HCT116 (cell line): Measurements from ENCODE around the gene MGAT4A. TPM values are rescaled to one million over a fixed set of nuclear protein-coding genes. Genes with fewer than 3 reads are reported as not detected.

ENCODE experiments used
- ATAC-seq: fragments of 200-7000 bp; cut with Tn5 transposase; 2 replicates; pipeline ENCODE4 v1.9.1; 2020; ENCODE audit warnings: mild to moderate bottlenecking, moderate library complexity
- BruUV-seq: library from RNA; stranded (reverse); fragments of 400-500 nt; replicated peaks from 2 replicates; lab custom pipeline; 2021; lab: Mats Ljungman, UMichigan
- CTCF ChIA-PET: fragments of 300-600 bp; sonication (Branson Sonifier 250); formaldehyde crosslinking; loops from one replicate; lab custom pipeline; 2021; ENCODE audit warnings: antibody characterized with exemption; lab: Charles Lee
- POLR2A ChIA-PET: fragments of 300-600, 350-600 bp; sonication (Branson Sonifier 250); formaldehyde crosslinking; loops from one replicate; lab custom pipeline; 2021; ENCODE audit warnings: antibody characterized with exemption; lab: Charles Lee
- RAD21 ChIA-PET, 2 experiments: fragments of 300-600 bp; sonication (Branson Sonifier 250); formaldehyde crosslinking; loops; one replicate each; lab custom pipeline; 2023; ENCODE audit warnings: low total read pairs in 2 of 2; ENCODE audit not compliant: uncharacterized antibody in 2 of 2, unreplicated experiment in 2 of 2, low non-redundant PET in 1 of 2; lab: Charles Lee
- DNase-seq: peaks from one replicate; pipeline ENCODE4 v3.0.0-alpha.2; 2010; ENCODE audit warnings: low read depth, low spot score
- H2AFZ ChIP-seq: fragments of 200-600 bp; shearing (Covaris generic), sonication (generic); 2 replicates; pipeline ENCODE4 v1.6.1; 2017; ENCODE audit warnings: low read depth, mixed run types, mixed read lengths, antibody characterized with exemption, low read length; ENCODE audit not compliant: poor library complexity, severe bottlenecking
- H3K27ac ChIP-seq: 2 replicates; pipeline ENCODE4 v1.5.1; 2012; ENCODE audit warnings: low read depth, low read length
- H3K27me3 ChIP-seq: fragments of 200-600 bp; sonication (generic); 2 replicates; pipeline ENCODE4 v1.6.1; 2016; ENCODE audit warnings: mixed run types, low read length, mixed read lengths; ENCODE audit not compliant: insufficient read depth
- H3K36me3 ChIP-seq, 2 experiments: fragments of 200-500 bp in 1 of 2; fragments of 200-600 bp in 1 of 2; sonication (Bioruptor generic) in 1 of 2; sonication (generic) in 1 of 2; 2 replicates each; pipeline versions ENCODE4 v1.5.1 to v1.6.1; 2014 to 2016; ENCODE audit warnings: low read length in 2 of 2, inconsistent platforms in 1 of 2, mixed read lengths in 1 of 2, mixed run types in 1 of 2; ENCODE audit not compliant: insufficient read depth in 2 of 2, control insufficient read depth in 1 of 2
- H3K4me1 ChIP-seq, 2 experiments: fragments of 200-600 bp in 1 of 2; sonication (generic) in 1 of 2; 2 replicates each; pipeline versions ENCODE4 v1.5.1 to v1.6.1; 2012 to 2017; ENCODE audit warnings: low read length in 2 of 2, inconsistent platforms in 1 of 2, mild to moderate bottlenecking in 1 of 2, mixed read lengths in 1 of 2, mixed run types in 1 of 2, moderate library complexity in 1 of 2; ENCODE audit not compliant: insufficient read depth in 2 of 2, control insufficient read depth in 1 of 2
- H3K4me2 ChIP-seq: fragments of 200-600 bp; sonication (generic); 2 replicates; pipeline ENCODE4 v1.6.1; 2017; ENCODE audit warnings: mixed run types, low read length, mixed read lengths
- H3K4me3 ChIP-seq, 2 experiments: fragments of 200-600 bp in 1 of 2; sonication (generic) in 1 of 2; replicated peaks in 1 of 2; 2 replicates each; pipeline ENCODE4 v1.5.1; 2011 to 2016; ENCODE audit warnings: low read length in 2 of 2, control low read depth in 1 of 2, low read depth in 1 of 2, mild to moderate bottlenecking in 1 of 2, mixed read lengths in 1 of 2, mixed run types in 1 of 2
- H3K79me2 ChIP-seq: fragments of 200-600 bp; sonication (generic); 2 replicates; pipeline ENCODE4 v1.6.1; 2017; ENCODE audit warnings: mild to moderate bottlenecking, mixed run types, low read length, moderate library complexity, mixed read lengths; ENCODE audit not compliant: insufficient read depth
- H3K9ac ChIP-seq: fragments of 200-600 bp; sonication (generic); 2 replicates; pipeline ENCODE4 v1.6.1; 2016; ENCODE audit warnings: low read length, mixed read lengths
- H3K9me2 ChIP-seq: fragments of 200-600 bp; sonication (generic), shearing (Covaris generic); 2 replicates; pipeline ENCODE4 v1.6.1; 2017; ENCODE audit warnings: mixed run types, mild to moderate bottlenecking, moderate library complexity; ENCODE audit not compliant: insufficient read depth
- H3K9me3 ChIP-seq, 2 experiments: fragments of 200-500 bp in 1 of 2; fragments of 200-600 bp in 1 of 2; sonication (Bioruptor generic) in 1 of 2; sonication (generic) in 1 of 2; 2 replicates each; pipeline ENCODE4 v1.6.1; 2014 to 2017; ENCODE audit warnings: low read length in 2 of 2, mixed read lengths in 2 of 2, inconsistent platforms in 1 of 2, low read depth in 1 of 2, mild to moderate bottlenecking in 1 of 2, mixed run types in 1 of 2, moderate library complexity in 1 of 2; ENCODE audit not compliant: control insufficient read depth in 1 of 2, insufficient read depth in 1 of 2
- H4K20me1 ChIP-seq: fragments of 200-600 bp; sonication (generic), shearing (Covaris generic); 2 replicates; pipeline ENCODE4 v1.6.1; 2017; ENCODE audit warnings: mixed run types, mild to moderate bottlenecking, moderate library complexity; ENCODE audit not compliant: insufficient read depth
- CTCF ChIP-seq, 3 experiments: fragments of 200-600 bp in 1 of 3; sonication (generic) in 1 of 3; IDR thresholded peaks in 2 of 3; conservative IDR thresholded peaks in 1 of 3; 2 replicates each; pipeline ENCODE4 v1.5.1; 2012 to 2017; ENCODE audit warnings: low read depth in 2 of 3, low read length in 2 of 3, antibody characterized with exemption in 1 of 3, borderline replicate concordance in 1 of 3, control low read depth in 1 of 3, mild to moderate bottlenecking in 1 of 3, mixed read lengths in 1 of 3, mixed run types in 1 of 3, moderate library complexity in 1 of 3; ENCODE audit not compliant: insufficient read depth in 1 of 3
- RAD21 ChIP-seq: IDR thresholded peaks from 2 replicates; pipeline ENCODE4 v1.6.1; 2012; ENCODE audit warnings: low read depth, mild to moderate bottlenecking
- YY1 ChIP-seq: IDR thresholded peaks from 2 replicates; pipeline ENCODE4 v1.6.1; 2011; ENCODE audit warnings: low read length, low read depth, moderate library complexity, mild to moderate bottlenecking; ENCODE audit not compliant: insufficient replicate concordance; ENCODE audit errors: extremely low read depth
- ZBTB33 ChIP-seq: IDR thresholded peaks from 2 replicates; pipeline ENCODE4 v1.6.1; 2011; ENCODE audit warnings: mild to moderate bottlenecking, low read length, moderate library complexity; ENCODE audit not compliant: insufficient replicate concordance; ENCODE audit errors: extremely low read depth
- intact Hi-C: fragments of 100-400 bp; cut with micrococcal nuclease; formaldehyde crosslinking; loops from 2 replicates; pipeline ENCODE4 v1.10.0; 2022
- total RNA-seq: library from RNA; stranded (reverse); gene quantifications from one replicate; pipeline ENCODE4 v1.2.1, GENCODE V29; 2021; ENCODE audit not compliant: unreplicated experiment

Gene MGAT4A
- total RNA-seq, 1 experiment from 2014 or later, result 10.2 TPM

GRCh38 chr2:98634406-98635092, 96.4 kb downstream of the MGAT4A start:
- Histone ChIP-seq H3K79me2 (no peaks in the 10 kb centered on the region), H4K20me1 (no peaks in the 10 kb centered on the region), H2AFZ (no peak overlapping the region), H3K4me1 (no peaks in the 10 kb centered on the region), H3K4me3 (no peak overlapping the region), H3K9ac (no peak overlapping the region), H3K9me3 (no peaks in the 10 kb centered on the region), H3K9me2 (no peaks in the 10 kb centered on the region), H3K27me3 (no peaks in the 10 kb centered on the region), H3K27ac (no peak overlapping the region), H3K4me2 (no peak overlapping the region), H3K36me3 (no peaks in the 10 kb centered on the region)
- TF ChIP-seq RAD21, result peak; percentile 33
- peak; percentile 11 to 66 (median 65); a peak in 5 of 6 replicates for TF ChIP-seq CTCF (IDR thresholded peaks at IDR 0.05 in 2 of 3, conservative IDR thresholded peaks at IDR 0.05 in 1 of 3; ENCODE audit: borderline replicate concordance in 1 of 3, insufficient read depth in 1 of 3, low read depth in 2 of 3, low read length in 2 of 3)
- no peak for TF ChIP-seq ZBTB33
- TF ChIP-seq YY1, result no peak
- CTCF ChIA-PET, result interaction anchor here (0.6 to 1.0 kb wide), 3 partner anchors 11 to 432 kb away, joined by 3 to 5 read pairs (median 4); no protein-coding TSS in a partner anchor
- DNase-seq (peak; percentile 7), ATAC-seq (peak; percentile 93)
- POLR2A ChIA-PET, result no interaction called here
- intact Hi-C loops, result no loop called here
- RAD21 ChIA-PET, result no interaction called here
- BruUV-seq, result no TSS peak
